CD4-positive, alpha-beta T cell treated with Interleukin-17A for 4 hours (primary cell): ENCODE results near the gene LTF.
"Not testable (repeated sequence)": the region's sequence is repeated elsewhere in the genome, so short reads cannot be mapped to it uniquely, and the experiment has no call there.

Experiments used
- DNase-seq: peaks from one replicate; pipeline ENCODE4 v3.0.0-alpha.2; 2020; ENCODE audit warnings: mixed read lengths

The LTF gene

GRCh38 chr3:46388847-46389246, 75.9 kb downstream of the LTF start:
- not testable (repeated sequence) for DNase-seq

DNA sequence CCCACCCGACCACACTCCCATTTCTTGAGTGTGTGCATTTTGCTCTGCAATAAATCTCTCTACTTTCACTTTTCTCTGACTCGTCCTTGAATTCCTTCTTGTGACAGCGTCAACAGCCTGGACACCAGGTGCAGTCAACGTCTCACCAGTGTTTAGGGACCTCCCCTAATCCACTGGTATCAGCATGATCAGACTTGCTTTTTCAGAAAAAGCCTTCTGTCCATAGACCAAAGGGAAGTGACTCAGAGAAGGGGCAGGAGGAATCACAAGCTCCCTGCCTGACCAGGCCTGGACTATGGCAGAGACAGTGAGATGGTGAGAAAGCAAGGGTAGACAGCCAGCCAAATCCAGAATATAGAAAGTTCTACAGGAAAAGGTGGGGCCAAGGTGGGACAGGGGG, 78.5 kb downstream of the LTF start:
- no peak for DNase-seq
